HepG2 (cell line): ENCODE results near the gene VAMP8. TPM values are rescaled to one million over a fixed set of nuclear protein-coding genes. Genes with fewer than 3 reads are reported as not detected.

Source experiments
- ARNTL ChIP-seq: sonication (generic); formaldehyde crosslinking; IDR thresholded peaks from 2 replicates; pipeline ENCODE4 v1.4.0; 2020; ENCODE audit warnings: mild to moderate bottlenecking, missing genetic modification reagents
- CBX1 ChIP-seq: IDR thresholded peaks from one replicate; pipeline ENCODE4 v1.6.1; 2016; ENCODE audit warnings: antibody characterized with exemption, low read depth
- FOSL1 ChIP-seq: sonication (generic); formaldehyde crosslinking; IDR thresholded peaks from 2 replicates; pipeline ENCODE4 v1.9.0; 2021; ENCODE audit warnings: missing genetic modification reagents, borderline replicate concordance
- MLX ChIP-seq: IDR thresholded peaks from 2 replicates; pipeline ENCODE4 v1.6.1; 2016
- NFKBIZ ChIP-seq: IDR thresholded peaks from 2 replicates; pipeline ENCODE4 v1.6.1; 2018; ENCODE audit warnings: missing genetic modification reagents, missing compliant biosample characterization
- NR2F1 ChIP-seq, 2 experiments: fragments of 450-650 bp in 1 of 2; formaldehyde crosslinking in 1 of 2; IDR thresholded peaks; 2 replicates each; pipeline versions ENCODE4 v1.5.0 to v1.6.1; 2016 to 2020; ENCODE audit warnings: mild to moderate bottlenecking in 1 of 2, missing compliant biosample characterization in 1 of 2, missing genetic modification reagents in 1 of 2, moderate library complexity in 1 of 2
- PAF1 ChIP-seq: IDR thresholded peaks from 2 replicates; pipeline ENCODE4 v1.6.1; 2016; ENCODE audit warnings: missing genetic modification reagents, missing compliant biosample characterization
- SCMH1 ChIP-seq: sonication (generic); formaldehyde crosslinking; IDR thresholded peaks from 2 replicates; pipeline ENCODE4 v1.9.0; 2021; ENCODE audit warnings: missing genetic modification reagents, mild to moderate bottlenecking, borderline replicate concordance
- SMARCE1 ChIP-seq: fragments of 450-650 bp; IDR thresholded peaks from 2 replicates; pipeline ENCODE4 v1.6.1; 2017; ENCODE audit warnings: borderline replicate concordance
- ZC3H13 ChIP-seq: sonication (generic); formaldehyde crosslinking; IDR thresholded peaks from 2 replicates; pipeline ENCODE4 v1.8.1; 2023; ENCODE audit warnings: mild to moderate bottlenecking, missing genetic modification reagents, moderate library complexity
- ZFP62 ChIP-seq: sonication (generic); formaldehyde crosslinking; IDR thresholded peaks from 2 replicates; pipeline ENCODE4 v1.4.0; 2020; ENCODE audit warnings: missing genetic modification reagents
- ZNF225 ChIP-seq: sonication (generic); formaldehyde crosslinking; IDR thresholded peaks from 2 replicates; pipeline ENCODE4 v1.4.0; 2020; ENCODE audit warnings: mild to moderate bottlenecking, missing genetic modification reagents
- ZNF607 ChIP-seq: sonication (generic); formaldehyde crosslinking; IDR thresholded peaks from 2 replicates; pipeline ENCODE4 v1.5.1; 2020; ENCODE audit warnings: missing genetic modification reagents, mild to moderate bottlenecking, borderline replicate concordance
- ZSCAN20 ChIP-seq: sonication (generic); formaldehyde crosslinking; IDR thresholded peaks from 2 replicates; pipeline ENCODE4 v1.4.0; 2020; ENCODE audit warnings: missing genetic modification reagents, mild to moderate bottlenecking, borderline replicate concordance
- ZSCAN31 ChIP-seq: sonication (generic); formaldehyde crosslinking; IDR thresholded peaks from 2 replicates; pipeline ENCODE4 v1.5.0; 2020; ENCODE audit warnings: low read depth, mild to moderate bottlenecking, missing genetic modification reagents
- polyA plus RNA-seq, 8 experiments: library from polyadenylated mRNA; depleted of rRNA in 3 of 8; stranded (reverse) in 7 of 8; unstranded in 1 of 8; fragments of >200 nt; fragmentation: Illumina TruSeq in 4 of 8; extraction: Trizol in 4 of 8; gene quantifications; 2 replicates each; pipeline versions ENCODE4 v1.2.1 to v1.2.3, GENCODE V29; 2011 to 2016; ENCODE audit warnings: low read depth in 4 of 8, missing spikeins in 1 of 8, mixed read lengths in 1 of 8; ENCODE audit not compliant: insufficient read depth in 1 of 8
- total RNA-seq, 5 experiments: library from RNA; depleted of rRNA; stranded (reverse); fragments of >200 nt; fragmentation: Illumina TruSeq; extraction: Trizol; gene quantifications; 2 replicates each; pipeline ENCODE4 v1.2.3, GENCODE V29; 2016; ENCODE audit warnings: low read depth in 1 of 5
- TF ChIP-seq, protein P1 (sequence below): fragments of 450-650 bp; IDR thresholded peaks from 2 replicates; pipeline ENCODE4 v1.6.1; 2016
- TF ChIP-seq, protein P2 (sequence below), 2 experiments: sonication (generic) in 1 of 2; formaldehyde crosslinking in 1 of 2; IDR thresholded peaks; 2 replicates each; pipeline versions ENCODE4 v1.4.0 to v1.6.1; 2016 to 2020; ENCODE audit warnings: borderline replicate concordance in 1 of 2, low read depth in 1 of 2, mild to moderate bottlenecking in 1 of 2, missing genetic modification reagents in 1 of 2
- TF ChIP-seq, protein P3 (sequence below): IDR thresholded peaks from 2 replicates; pipeline ENCODE4 v1.6.1; 2016; ENCODE audit warnings: missing compliant biosample characterization, missing genetic modification reagents, borderline replicate concordance
- TF ChIP-seq, protein P4 (sequence below): sonication (generic); formaldehyde crosslinking; IDR thresholded peaks from 2 replicates; pipeline ENCODE4 v1.4.0; 2020; ENCODE audit warnings: mild to moderate bottlenecking, missing genetic modification reagents

Gene VAMP8
- total and polyA plus RNA-seq, 2 of the 13 experiments (the other 11 are each of a cell fraction or from before 2014, with no cell fraction given), result 83.3 to 157 TPM

DNA sequence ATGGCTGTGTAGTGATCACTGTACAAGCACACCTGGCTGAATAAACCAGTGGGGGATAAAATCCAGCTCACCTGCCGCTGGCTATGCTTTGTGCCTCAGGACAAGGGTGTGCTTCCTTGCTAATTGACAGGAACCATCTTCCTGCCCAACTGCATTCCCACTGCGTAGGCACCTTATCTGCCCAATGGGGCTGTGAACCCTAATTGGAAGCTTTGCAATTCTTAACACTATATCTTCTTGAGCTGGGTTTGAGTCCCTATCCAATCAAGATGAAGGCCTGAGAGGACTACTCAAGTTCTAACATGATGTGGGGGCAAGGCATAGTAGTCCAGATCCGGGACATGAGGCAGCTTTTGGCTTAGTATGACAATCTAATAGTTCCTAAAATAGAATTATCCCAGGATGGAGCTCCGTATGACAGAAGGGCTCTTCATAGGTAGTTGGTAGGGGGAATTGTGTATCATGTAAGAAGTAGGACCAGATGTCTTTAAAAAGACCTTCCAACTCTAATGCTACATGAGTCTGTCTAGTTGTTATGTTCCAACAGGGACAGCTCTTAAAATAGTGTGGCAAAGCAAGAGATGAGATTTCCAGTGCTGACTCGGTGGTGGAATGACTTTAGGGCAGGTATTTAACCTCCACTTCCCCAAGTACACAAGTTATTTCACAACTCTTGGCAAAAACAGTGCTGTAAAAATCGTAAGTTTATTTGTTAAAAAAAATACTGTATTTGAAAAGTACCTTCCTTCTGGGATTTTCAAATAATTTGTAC lies 27.4 kb downstream of the VAMP8 start (continued):
- TF ChIP-seq, protein P1, sequence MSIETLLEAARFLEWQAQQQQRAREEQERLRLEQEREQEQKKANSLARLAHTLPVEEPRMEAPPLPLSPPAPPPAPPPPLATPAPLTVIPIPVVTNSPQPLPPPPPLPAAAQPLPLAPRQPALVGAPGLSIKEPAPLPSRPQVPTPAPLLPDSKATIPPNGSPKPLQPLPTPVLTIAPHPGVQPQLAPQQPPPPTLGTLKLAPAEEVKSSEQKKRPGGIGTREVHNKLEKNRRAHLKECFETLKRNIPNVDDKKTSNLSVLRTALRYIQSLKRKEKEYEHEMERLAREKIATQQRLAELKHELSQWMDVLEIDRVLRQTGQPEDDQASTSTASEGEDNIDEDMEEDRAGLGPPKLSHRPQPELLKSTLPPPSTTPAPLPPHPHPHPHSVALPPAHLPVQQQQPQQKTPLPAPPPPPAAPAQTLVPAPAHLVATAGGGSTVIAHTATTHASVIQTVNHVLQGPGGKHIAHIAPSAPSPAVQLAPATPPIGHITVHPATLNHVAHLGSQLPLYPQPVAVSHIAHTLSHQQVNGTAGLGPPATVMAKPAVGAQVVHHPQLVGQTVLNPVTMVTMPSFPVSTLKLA, result no peak
- TF ChIP-seq, protein P2, sequence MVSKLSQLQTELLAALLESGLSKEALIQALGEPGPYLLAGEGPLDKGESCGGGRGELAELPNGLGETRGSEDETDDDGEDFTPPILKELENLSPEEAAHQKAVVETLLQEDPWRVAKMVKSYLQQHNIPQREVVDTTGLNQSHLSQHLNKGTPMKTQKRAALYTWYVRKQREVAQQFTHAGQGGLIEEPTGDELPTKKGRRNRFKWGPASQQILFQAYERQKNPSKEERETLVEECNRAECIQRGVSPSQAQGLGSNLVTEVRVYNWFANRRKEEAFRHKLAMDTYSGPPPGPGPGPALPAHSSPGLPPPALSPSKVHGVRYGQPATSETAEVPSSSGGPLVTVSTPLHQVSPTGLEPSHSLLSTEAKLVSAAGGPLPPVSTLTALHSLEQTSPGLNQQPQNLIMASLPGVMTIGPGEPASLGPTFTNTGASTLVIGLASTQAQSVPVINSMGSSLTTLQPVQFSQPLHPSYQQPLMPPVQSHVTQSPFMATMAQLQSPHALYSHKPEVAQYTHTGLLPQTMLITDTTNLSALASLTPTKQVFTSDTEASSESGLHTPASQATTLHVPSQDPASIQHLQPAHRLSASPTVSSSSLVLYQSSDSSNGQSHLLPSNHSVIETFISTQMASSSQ (IDR thresholded peaks at IDR 0.05; ENCODE audit: low read depth), result no peak
- TF ChIP-seq, protein P2 (CRISPR knock-in tag; IDR thresholded peaks at IDR 0.05; ENCODE audit: borderline replicate concordance), result no peak
- TF ChIP-seq ZNF225 (CRISPR knock-in tag) (no peak), MLX (no peak), ZC3H13 (CRISPR knock-in tag) (peak; percentile 44; the same call in 1 of the 2 replicates), SCMH1 (no peak), NR2F1 (CRISPR knock-in tag; IDR thresholded peaks at IDR 0.05) (no peak), FOSL1 (no peak), NFKBIZ (CRISPR knock-in tag) (no peak), ZSCAN20 (CRISPR knock-in tag) (no peak), ARNTL (CRISPR knock-in tag) (no peak), SMARCE1 (no peak), PAF1 (no peak), ZFP62 (no peak), CBX1 (no peak), ZNF607 (no peak), ZSCAN31 (CRISPR knock-in tag) (no peak)
- TF ChIP-seq, protein P3, sequence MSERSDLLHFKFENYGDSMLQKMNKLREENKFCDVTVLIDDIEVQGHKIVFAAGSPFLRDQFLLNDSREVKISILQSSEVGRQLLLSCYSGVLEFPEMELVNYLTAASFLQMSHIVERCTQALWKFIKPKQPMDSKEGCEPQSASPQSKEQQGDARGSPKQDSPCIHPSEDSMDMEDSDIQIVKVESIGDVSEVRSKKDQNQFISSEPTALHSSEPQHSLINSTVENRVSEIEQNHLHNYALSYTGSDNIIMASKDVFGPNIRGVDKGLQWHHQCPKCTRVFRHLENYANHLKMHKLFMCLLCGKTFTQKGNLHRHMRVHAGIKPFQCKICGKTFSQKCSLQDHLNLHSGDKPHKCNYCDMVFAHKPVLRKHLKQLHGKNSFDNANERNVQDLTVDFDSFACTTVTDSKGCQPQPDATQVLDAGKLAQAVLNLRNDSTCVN (CRISPR knock-in tag), result no peak
- TF ChIP-seq, protein P4, sequence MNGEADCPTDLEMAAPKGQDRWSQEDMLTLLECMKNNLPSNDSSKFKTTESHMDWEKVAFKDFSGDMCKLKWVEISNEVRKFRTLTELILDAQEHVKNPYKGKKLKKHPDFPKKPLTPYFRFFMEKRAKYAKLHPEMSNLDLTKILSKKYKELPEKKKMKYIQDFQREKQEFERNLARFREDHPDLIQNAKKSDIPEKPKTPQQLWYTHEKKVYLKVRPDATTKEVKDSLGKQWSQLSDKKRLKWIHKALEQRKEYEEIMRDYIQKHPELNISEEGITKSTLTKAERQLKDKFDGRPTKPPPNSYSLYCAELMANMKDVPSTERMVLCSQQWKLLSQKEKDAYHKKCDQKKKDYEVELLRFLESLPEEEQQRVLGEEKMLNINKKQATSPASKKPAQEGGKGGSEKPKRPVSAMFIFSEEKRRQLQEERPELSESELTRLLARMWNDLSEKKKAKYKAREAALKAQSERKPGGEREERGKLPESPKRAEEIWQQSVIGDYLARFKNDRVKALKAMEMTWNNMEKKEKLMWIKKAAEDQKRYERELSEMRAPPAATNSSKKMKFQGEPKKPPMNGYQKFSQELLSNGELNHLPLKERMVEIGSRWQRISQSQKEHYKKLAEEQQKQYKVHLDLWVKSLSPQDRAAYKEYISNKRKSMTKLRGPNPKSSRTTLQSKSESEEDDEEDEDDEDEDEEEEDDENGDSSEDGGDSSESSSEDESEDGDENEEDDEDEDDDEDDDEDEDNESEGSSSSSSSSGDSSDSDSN (CRISPR knock-in tag), result peak; percentile 30; the same call in 1 of the 2 replicates
